OCI-LY1 (cell line): ENCODE results near the gene BCHE.

Experiments
- H2AFZ ChIP-seq: fragments of 200-600 bp; sonication (generic), shearing (Covaris generic); 2 replicates; pipeline ENCODE4 v1.6.0; 2014; ENCODE audit warnings: antibody characterized with exemption, mild to moderate bottlenecking, low read length
- H3F3A ChIP-seq: fragments of 200-600 bp; sonication (generic), shearing (Covaris generic); 2 replicates; pipeline ENCODE4 v1.6.0; 2014; ENCODE audit warnings: mild to moderate bottlenecking, antibody characterized with exemption, low read length, moderate library complexity; ENCODE audit not compliant: insufficient read depth
- H3K27ac ChIP-seq: fragments of 200-600 bp; sonication (generic); 2 replicates; pipeline ENCODE4 v1.5.1; 2014; ENCODE audit warnings: low read length, mixed run types, mild to moderate bottlenecking, low read depth; ENCODE audit not compliant: poor library complexity, severe bottlenecking
- H3K27me3 ChIP-seq: fragments of 200-600 bp; sonication (generic); 2 replicates; pipeline ENCODE4 v1.6.0; 2014; ENCODE audit warnings: antibody characterized with exemption, mild to moderate bottlenecking, low read length, moderate library complexity; ENCODE audit not compliant: insufficient read depth
- H3K36me3 ChIP-seq: fragments of 200-600 bp; sonication (generic); 2 replicates; pipeline ENCODE4 v1.6.1; 2014; ENCODE audit warnings: mild to moderate bottlenecking, antibody characterized with exemption, low read length, moderate library complexity, mixed read lengths; ENCODE audit not compliant: insufficient read depth
- H3K4me1 ChIP-seq: fragments of 200-600 bp; sonication (generic); 2 replicates; pipeline ENCODE4 v1.5.1; 2014; ENCODE audit warnings: mild to moderate bottlenecking, low read length, moderate library complexity; ENCODE audit not compliant: insufficient read depth, severe bottlenecking
- H3K4me2 ChIP-seq: fragments of 200-600 bp; sonication (generic), shearing (Covaris generic); 2 replicates; pipeline ENCODE4 v1.6.1; 2014; ENCODE audit warnings: low read length
- H3K4me3 ChIP-seq: fragments of 200-600 bp; sonication (generic); 2 replicates; pipeline ENCODE4 v1.5.1; 2014; ENCODE audit warnings: low read length, low read depth, mild to moderate bottlenecking, mixed read lengths; ENCODE audit not compliant: poor library complexity, severe bottlenecking
- H3K79me2 ChIP-seq: fragments of 200-600 bp; shearing (Covaris generic); 2 replicates; pipeline ENCODE4 v1.6.1; 2016; ENCODE audit warnings: mixed run types, low read length, mixed read lengths; ENCODE audit not compliant: insufficient read depth
- H3K9ac ChIP-seq: fragments of 200-600 bp; sonication (generic), shearing (Covaris generic); 2 replicates; pipeline ENCODE4 v1.6.1; 2014; ENCODE audit warnings: mild to moderate bottlenecking, low read length, mixed read lengths
- H3K9me2 ChIP-seq: fragments of 200-600 bp; sonication (generic), shearing (Covaris generic); 2 replicates; pipeline ENCODE4 v1.6.1; 2014; ENCODE audit warnings: low read depth, mild to moderate bottlenecking, low read length, mixed read lengths
- H3K9me3 ChIP-seq: fragments of 200-600 bp; shearing (Covaris generic); 2 replicates; pipeline ENCODE4 v1.6.1; 2014; ENCODE audit warnings: low read length, mixed read lengths
- H4K20me1 ChIP-seq: fragments of 200-600 bp; sonication (generic), shearing (Covaris generic); 2 replicates; pipeline ENCODE4 v1.6.0; 2016; ENCODE audit warnings: mild to moderate bottlenecking, low read length; ENCODE audit not compliant: insufficient read depth
- EZH2 ChIP-seq: fragments of 200-600 bp; sonication (generic), shearing (Covaris generic); IDR thresholded peaks from 2 replicates; pipeline ENCODE4 v1.8.0; 2017; ENCODE audit warnings: borderline replicate concordance, mixed run types, mild to moderate bottlenecking, antibody characterized with exemption, low read length, moderate library complexity, mixed read lengths
- TF ChIP-seq, protein P1 (sequence below): fragments of 200-600 bp; sonication (generic), shearing (Covaris generic); IDR thresholded peaks from 2 replicates; pipeline ENCODE4 v1.5.1; 2017; ENCODE audit warnings: mild to moderate bottlenecking, antibody characterized with exemption, low read length, moderate library complexity, mixed read lengths

BCHE gene

DNA sequence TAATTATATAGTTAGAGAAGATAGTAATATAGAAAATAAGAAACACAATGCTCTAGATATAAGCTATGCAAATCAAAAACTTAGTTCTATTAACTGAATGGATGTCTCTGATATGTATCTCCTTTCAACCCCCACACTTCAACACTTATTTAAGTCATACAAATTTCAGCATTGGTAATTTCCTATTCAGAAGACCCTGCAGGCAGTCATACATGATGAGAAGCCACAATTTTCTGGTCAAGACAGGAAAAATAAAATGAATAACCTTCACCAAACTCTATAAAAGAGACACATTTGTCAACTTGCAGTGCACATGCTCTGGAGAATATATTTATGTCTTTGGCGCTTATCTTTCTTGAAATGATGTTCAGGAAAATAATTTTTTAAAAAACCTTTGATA lies 578 bp upstream of the BCHE start:
- Histone ChIP-seq H3F3A (no peaks in the 10 kb centered on the region), H3K79me2 (no peaks in the 10 kb centered on the region), H3K9ac (no peak overlapping the region), H3K36me3 (no peaks in the 10 kb centered on the region), H3K4me2 (no peak overlapping the region), H4K20me1 (no peaks in the 10 kb centered on the region), H2AFZ (no peak overlapping the region), H3K27ac (no peak overlapping the region), H3K4me1 (no peaks in the 10 kb centered on the region), H3K9me2 (no peaks in the 10 kb centered on the region), H3K27me3 (no peaks in the 10 kb centered on the region), H3K4me3 (no peak overlapping the region), H3K9me3 (no peaks in the 10 kb centered on the region)
- TF ChIP-seq EZH2: no peak
- TF ChIP-seq, protein P1, sequence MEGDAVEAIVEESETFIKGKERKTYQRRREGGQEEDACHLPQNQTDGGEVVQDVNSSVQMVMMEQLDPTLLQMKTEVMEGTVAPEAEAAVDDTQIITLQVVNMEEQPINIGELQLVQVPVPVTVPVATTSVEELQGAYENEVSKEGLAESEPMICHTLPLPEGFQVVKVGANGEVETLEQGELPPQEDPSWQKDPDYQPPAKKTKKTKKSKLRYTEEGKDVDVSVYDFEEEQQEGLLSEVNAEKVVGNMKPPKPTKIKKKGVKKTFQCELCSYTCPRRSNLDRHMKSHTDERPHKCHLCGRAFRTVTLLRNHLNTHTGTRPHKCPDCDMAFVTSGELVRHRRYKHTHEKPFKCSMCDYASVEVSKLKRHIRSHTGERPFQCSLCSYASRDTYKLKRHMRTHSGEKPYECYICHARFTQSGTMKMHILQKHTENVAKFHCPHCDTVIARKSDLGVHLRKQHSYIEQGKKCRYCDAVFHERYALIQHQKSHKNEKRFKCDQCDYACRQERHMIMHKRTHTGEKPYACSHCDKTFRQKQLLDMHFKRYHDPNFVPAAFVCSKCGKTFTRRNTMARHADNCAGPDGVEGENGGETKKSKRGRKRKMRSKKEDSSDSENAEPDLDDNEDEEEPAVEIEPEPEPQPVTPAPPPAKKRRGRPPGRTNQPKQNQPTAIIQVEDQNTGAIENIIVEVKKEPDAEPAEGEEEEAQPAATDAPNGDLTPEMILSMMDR: no peak

DNA sequence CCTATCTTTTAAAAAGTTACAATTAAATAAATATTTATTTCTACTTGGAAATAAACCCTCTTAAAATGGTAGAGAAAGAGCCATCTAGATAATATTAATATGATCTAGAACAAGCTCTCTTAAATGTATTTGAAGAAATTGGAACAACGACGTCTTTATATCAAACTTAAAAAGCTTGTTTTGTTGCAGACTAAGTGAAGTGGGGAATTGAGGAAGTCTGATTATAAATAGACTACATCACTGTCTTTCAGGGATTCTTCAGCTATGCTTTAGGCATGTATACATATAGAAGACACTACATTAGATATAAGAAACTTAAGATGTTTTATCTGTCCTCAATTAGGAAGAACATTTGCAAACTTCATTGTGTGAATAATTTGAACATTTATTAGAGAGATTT lies 1.8 kb downstream of the BCHE start:
- no peaks in the 10 kb centered on the region for H3K79me2 ChIP-seq
- no peak overlapping the region for H3K9ac ChIP-seq
- no peak overlapping the region for H3K4me2 ChIP-seq
- no peaks in the 10 kb centered on the region for H4K20me1 ChIP-seq
- H3K9me3 ChIP-seq: no peaks in the 10 kb centered on the region
- H3K9me2 ChIP-seq: no peaks in the 10 kb centered on the region
- H3K4me1 ChIP-seq: no peaks in the 10 kb centered on the region
- no peak overlapping the region for H2AFZ ChIP-seq
- no peaks in the 10 kb centered on the region for H3K36me3 ChIP-seq
- TF ChIP-seq EZH2: no peak
- TF ChIP-seq, protein P1: no peak
- H3K4me3 ChIP-seq: no peak overlapping the region
- H3K27ac ChIP-seq: no peak overlapping the region
- H3K27me3 ChIP-seq: no peaks in the 10 kb centered on the region
- no peaks in the 10 kb centered on the region for H3F3A ChIP-seq

DNA sequence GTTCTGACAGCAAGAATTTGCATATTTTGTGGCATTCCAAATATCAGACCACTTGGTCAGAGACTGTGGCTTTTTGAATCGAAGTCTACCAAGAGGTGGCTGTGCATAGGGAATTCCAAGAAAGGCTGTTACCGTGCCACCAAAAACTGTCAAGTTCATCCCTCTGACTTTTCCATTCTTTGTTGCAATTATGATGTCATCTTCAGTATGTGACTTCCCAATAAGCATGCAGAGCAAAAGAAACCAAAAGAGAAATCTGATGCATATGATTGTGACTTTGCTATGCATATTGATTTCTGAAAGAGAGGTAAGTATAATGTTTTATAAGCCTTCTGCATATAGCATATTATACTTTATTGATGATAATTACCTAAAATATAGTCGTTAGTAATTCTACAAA lies 6.5 kb downstream of the BCHE start:
- Histone ChIP-seq H3K9ac (no peak overlapping the region), H3K27me3 (no peaks in the 10 kb centered on the region), H2AFZ (no peak overlapping the region), H3K9me2 (no peaks in the 10 kb centered on the region), H3K36me3 (no peaks in the 10 kb centered on the region), H3K4me1 (no peaks in the 10 kb centered on the region), H3K79me2 (no peaks in the 10 kb centered on the region), H3K9me3 (no peaks in the 10 kb centered on the region), H3F3A (no peaks in the 10 kb centered on the region), H3K4me2 (no peak overlapping the region), H4K20me1 (no peaks in the 10 kb centered on the region), H3K4me3 (no peak overlapping the region), H3K27ac (no peak overlapping the region)
- TF ChIP-seq, protein P1: no peak
- TF ChIP-seq EZH2: no peak
